ENCODE results near the gene DIAPH2.
"Not testable (repeated sequence)": the region's sequence is repeated elsewhere in the genome, so short reads cannot be mapped to it uniquely, and the experiment has no call there.

The DIAPH2 gene

DNA sequence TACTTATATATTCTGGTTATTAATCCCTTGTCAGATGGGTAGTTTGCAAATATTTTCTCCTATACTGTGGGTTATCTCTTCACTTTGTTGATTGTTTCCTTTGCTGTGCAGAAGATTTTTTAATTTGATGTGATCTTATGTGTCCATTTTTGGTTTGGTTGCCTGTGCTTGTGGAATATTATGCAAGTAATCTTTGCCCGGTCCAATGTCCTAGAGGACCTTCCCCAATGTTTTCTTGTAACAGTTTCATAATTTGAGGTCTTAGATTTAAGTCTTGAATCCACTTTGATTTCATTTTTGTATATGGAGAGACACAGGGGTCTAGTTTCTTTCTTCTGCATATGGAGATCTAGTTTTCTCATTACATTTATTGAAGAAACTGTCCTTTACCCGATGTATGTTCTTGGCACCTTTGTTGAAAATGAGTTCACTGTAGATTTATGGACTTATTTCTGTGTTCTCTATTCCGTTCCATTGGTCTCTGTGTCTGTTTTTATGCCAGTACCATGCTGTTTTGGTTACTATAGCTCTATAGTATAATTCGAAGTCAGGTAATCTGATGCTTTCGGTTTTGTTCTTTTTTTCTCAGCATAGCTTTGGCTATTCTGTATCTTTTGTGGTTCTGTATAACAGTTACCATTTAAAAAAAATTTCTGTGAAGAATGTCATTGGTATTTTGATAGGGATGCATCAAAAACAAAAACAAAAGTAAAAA, 34.7 kb downstream of the DIAPH2 start:
- no peak for DNase-seq

GRCh38 chrX:96721354-96721753, 36.7 kb downstream of the DIAPH2 start:
- DNase-seq: no peak

DNA sequence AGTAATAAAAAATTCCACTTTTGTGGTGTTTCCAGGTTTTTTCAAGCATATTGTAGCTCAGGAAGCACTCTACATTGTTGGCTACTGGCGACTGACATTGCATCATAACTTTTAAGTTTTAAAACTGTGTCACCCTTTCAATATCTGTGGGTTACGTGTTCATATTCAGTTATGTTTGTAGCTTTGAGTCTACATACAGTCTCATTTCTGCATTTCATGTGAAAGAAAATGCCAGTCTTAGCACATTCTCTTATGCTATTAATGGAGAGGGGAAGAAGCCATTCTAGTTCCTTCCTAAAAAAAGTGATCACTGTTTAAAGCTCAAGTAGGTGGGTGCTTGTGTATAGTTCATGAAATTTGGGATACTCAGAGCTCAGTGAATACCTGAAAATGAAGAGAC, 38.1 kb downstream of the DIAPH2 start:
- DNase-seq: no peak

- DNase-seq: no peak
Observed at GRCh38 chrX:96729053-96729452, 44.4 kb downstream of the DIAPH2 start.

GRCh38 chrX:96729868-96730643, 45.4 kb downstream of the DIAPH2 start:
- DNase-seq: no peak

DNA sequence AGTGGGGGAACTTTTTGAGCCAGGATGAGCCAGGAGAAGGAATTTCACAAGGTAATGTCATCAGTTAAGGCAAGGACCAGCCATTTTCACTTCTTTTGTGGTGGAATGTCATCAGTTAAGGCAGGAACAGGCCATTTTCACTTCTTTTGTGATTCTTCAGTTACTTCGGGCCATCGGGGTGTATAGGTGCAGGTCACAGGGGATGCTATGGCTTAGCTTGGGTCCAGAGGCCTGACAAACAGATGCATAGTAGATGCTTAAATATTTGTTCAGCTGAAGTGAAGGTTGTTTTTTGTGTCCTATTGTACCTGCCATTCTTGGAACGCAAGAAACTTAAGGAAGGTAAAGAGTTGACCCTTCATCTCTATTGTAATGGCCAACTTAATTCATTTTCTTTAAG, 46.4 kb downstream of the DIAPH2 start:
- not testable (repeated sequence) for DNase-seq

GRCh38 chrX:96743367-96744073, 58.9 kb downstream of the DIAPH2 start:
- no peak for DNase-seq

- no peak for DNase-seq
Observed at GRCh38 chrX:96752781-96753180, 68.1 kb downstream of the DIAPH2 start.

- no peak for DNase-seq
Observed at GRCh38 chrX:96753230-96753629, 68.6 kb downstream of the DIAPH2 start.

DNA sequence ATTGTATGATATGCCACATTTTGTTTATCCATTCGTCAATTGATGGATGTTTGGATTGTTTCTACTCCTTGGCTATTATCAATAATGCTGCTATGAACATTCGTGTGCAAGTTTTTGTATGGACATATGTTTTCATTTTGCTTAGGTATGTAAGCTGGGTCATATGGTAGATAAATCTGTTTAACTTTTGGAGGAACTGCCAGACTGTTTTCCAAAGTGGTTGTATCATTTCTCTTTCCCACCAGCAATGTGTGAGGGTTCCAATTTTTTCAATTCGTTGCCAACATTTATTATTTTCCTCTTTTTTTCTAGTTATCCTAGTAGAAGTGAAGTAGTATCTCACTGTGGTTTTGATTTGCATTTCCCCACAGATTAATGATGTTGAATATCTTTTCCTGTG, 71.8 kb downstream of the DIAPH2 start:
- DNase-seq: no peak

GRCh38 chrX:96761566-96761965, 76.9 kb downstream of the DIAPH2 start:
- no peak for DNase-seq

- DNase-seq: no peak
Observed at GRCh38 chrX:96763608-96764007, 79.0 kb downstream of the DIAPH2 start.

- no peak for DNase-seq
Observed at GRCh38 chrX:96764864-96765263, 80.2 kb downstream of the DIAPH2 start.

GRCh38 chrX:96770315-96770714, 85.7 kb downstream of the DIAPH2 start:
- peak; percentile 2 to 9 for DNase-seq

DNA sequence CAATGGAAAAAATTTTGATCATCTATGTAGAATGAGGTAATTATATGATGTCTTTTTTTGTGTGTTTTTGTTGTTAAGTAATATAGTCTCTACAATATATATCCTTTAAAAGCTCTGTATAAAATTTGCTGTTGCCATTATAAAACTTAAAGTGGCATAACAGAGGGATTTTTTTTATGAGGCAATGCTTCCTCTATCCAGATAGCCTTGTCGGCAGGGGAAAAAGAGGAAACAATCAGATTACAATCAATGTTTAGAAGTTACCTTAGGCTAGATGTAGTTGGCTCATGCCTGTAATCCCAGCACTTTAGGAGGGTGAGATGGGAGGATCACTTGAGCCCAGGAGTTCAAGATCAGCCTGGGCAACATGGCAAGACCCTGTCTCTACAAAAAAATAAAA, 86.8 kb downstream of the DIAPH2 start:
- no peak for DNase-seq

GRCh38 chrX:96774116-96774515, 89.5 kb downstream of the DIAPH2 start:
- no peak for DNase-seq

DNA sequence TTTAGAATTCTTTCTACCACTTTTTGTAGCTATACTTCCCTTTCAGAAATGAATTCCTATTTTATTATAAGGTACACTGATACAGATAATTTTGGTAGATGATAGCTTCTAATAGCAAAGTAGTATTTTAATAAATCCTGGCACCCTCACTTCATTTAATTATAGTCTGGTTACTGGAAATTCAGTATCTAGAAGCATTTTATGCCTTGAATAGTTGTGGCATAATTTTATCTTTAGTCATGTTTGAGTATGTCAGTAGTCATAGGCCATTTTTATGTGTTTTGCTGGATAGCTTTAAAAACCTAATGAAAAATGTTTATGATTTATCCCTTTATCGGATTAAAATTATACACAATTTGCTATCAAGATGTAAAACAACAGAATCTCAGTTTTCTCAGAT, 92.3 kb downstream of the DIAPH2 start:
- no peak for DNase-seq

- DNase-seq: no peak
Observed at GRCh38 chrX:96791559-96791958, 106.9 kb downstream of the DIAPH2 start.

GRCh38 chrX:96792047-96792446, 107.4 kb downstream of the DIAPH2 start:
- DNase-seq: no peak

GRCh38 chrX:96798982-96799381, 114.3 kb downstream of the DIAPH2 start:
- DNase-seq: no peak

GRCh38 chrX:96807318-96807717, 122.7 kb downstream of the DIAPH2 start:
- no peak for DNase-seq

DNA sequence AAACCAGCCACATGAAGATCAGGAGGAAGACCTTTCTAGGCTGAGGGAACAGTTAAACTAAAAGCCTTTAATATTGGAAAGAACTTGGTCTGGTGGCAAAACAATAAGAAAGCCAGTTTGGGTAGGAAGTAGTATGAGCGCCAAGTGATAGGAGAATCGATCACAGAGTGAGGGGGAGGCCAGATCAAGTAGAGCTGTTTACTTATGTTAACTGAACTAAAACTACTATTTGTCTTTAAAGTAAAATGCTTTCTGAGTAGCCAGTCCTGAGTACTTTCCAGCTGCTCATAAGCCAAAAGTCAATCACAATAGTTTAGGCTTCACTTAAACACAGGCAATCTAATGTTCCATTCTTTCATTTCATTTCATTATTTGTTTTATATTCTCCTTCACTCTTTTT, 136.3 kb downstream of the DIAPH2 start:
- no peak for DNase-seq

- DNase-seq: no peak
Observed at GRCh38 chrX:96824166-96824565, 139.5 kb downstream of the DIAPH2 start.

- no peak for DNase-seq
Observed at GRCh38 chrX:96833333-96833732, 148.7 kb downstream of the DIAPH2 start.

All from NCI-H446 (cell line).